ENCODE measurements around the gene RGCC. TPM values are rescaled to one million over a fixed set of nuclear protein-coding genes. Genes with fewer than 3 reads are reported as not detected.

The RGCC gene
- polyA plus RNA-seq, 2 of the 4 experiments (the other 2 are of a cell fraction) = 0.43 to 1.3 TPM

DNA sequence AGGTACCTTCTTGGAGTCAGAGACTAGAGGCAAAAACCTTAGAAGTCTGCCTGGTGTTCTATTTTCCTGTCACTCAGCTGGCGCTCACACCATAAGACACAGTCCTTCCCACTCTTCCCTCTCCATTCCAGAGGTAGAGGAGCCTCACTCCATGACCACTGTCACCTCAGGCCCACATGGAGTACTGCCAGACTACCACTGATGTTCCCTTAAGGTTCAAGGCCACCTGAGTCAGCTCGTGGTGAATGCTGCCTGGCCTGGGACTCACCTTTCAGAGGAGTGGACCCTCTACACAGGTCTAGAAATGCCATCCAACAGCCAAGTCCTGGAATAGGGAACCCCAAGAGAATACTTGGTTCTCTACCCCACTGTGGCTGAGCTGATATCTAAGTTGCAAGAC is 29.9 kb downstream of the RGCC start:
- no peak overlapping the region for H3K27ac ChIP-seq
- WGBS (ENCODE audit: missing lambda C conversion rate) = 47% methylated on average over 2 of the region's 2 CpGs
- DNase-seq (ENCODE audit: low read depth in 1 of 2, low spot score in 1 of 2) (no peak), ATAC-seq (no peak), FAIRE-seq (no peak)
- no peak for TF ChIP-seq PBX3 (IDR thresholded peaks at IDR 0.05)
- TF ChIP-seq PHF8 (IDR thresholded peaks at IDR 0.05; ENCODE audit: borderline replicate concordance, low read depth) = no peak
- TF ChIP-seq, protein P1, sequence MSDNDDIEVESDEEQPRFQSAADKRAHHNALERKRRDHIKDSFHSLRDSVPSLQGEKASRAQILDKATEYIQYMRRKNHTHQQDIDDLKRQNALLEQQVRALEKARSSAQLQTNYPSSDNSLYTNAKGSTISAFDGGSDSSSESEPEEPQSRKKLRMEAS (IDR thresholded peaks at IDR 0.05) = no peak
- no peak for TF ChIP-seq NFE2L2 (conservative IDR thresholded peaks at IDR 0.05; ENCODE audit: low read length)
- TF ChIP-seq KDM5A (IDR thresholded peaks at IDR 0.05) = no peak
- ChIA-PET CTCF (interaction anchor here (1.5 kb wide), 1 partner anchor 28 kb away, joined by 3 read pairs; no protein-coding TSS in a partner anchor), POLR2A (no interaction called here)
- no peak overlapping the region for H3K4me2 ChIP-seq
- no peak overlapping the region for H3K4me3 ChIP-seq
- H3K4me1 ChIP-seq = no peaks in the 10 kb centered on the region
- H3K9me3 ChIP-seq = no peaks in the 10 kb centered on the region

GRCh38 chr13:41488124-41488523 is 30.8 kb downstream of the RGCC start:
- Histone ChIP-seq H3K27ac (no peak overlapping the region), H3K4me2 (no peak overlapping the region), H3K9me3 (no peaks in the 10 kb centered on the region), H3K4me3 (no peak overlapping the region), H3K4me1 (no peaks in the 10 kb centered on the region)
- ATAC-seq = no peak
- ChIA-PET CTCF (interaction anchor here (1.3 kb wide), 1 partner anchor 29 kb away, joined by 4 read pairs; no protein-coding TSS in a partner anchor), POLR2A (no interaction called here)
- no peak for FAIRE-seq
- WGBS (ENCODE audit: missing lambda C conversion rate) = 93% methylated on average over 2 of the region's 2 CpGs
- no peak for DNase-seq (ENCODE audit: low read depth in 1 of 2, low spot score in 1 of 2)
- TF ChIP-seq HOXA7 (CRISPR knock-in tag; IDR thresholded peaks at IDR 0.05) = no peak
- no peak for TF ChIP-seq ZNF302 (CRISPR knock-in tag; IDR thresholded peaks at IDR 0.05)
- no peak for TF ChIP-seq HDAC2 (IDR thresholded peaks at IDR 0.05)
- TF ChIP-seq JUN (IDR thresholded peaks at IDR 0.05) = no peak
- TF ChIP-seq NPAS2 (CRISPR knock-in tag; IDR thresholded peaks at IDR 0.05; ENCODE audit: borderline replicate concordance) = no peak
- no peak for TF ChIP-seq POLR2A (IDR thresholded peaks at IDR 0.05; ENCODE audit: low read length)
- TF ChIP-seq TP53 (CRISPR knock-in tag; IDR thresholded peaks at IDR 0.05) = no peak
- TF ChIP-seq RARB (CRISPR knock-in tag; IDR thresholded peaks at IDR 0.05) = no peak
- TF ChIP-seq MAZ (IDR thresholded peaks at IDR 0.05; ENCODE audit: borderline replicate concordance, low read depth, low read length) = no peak
- no peak for TF ChIP-seq SMC3 (IDR thresholded peaks at IDR 0.05)
- TF ChIP-seq RNF2 (IDR thresholded peaks at IDR 0.05; ENCODE audit: borderline replicate concordance, low read depth) = no peak
- TF ChIP-seq, protein P2, sequence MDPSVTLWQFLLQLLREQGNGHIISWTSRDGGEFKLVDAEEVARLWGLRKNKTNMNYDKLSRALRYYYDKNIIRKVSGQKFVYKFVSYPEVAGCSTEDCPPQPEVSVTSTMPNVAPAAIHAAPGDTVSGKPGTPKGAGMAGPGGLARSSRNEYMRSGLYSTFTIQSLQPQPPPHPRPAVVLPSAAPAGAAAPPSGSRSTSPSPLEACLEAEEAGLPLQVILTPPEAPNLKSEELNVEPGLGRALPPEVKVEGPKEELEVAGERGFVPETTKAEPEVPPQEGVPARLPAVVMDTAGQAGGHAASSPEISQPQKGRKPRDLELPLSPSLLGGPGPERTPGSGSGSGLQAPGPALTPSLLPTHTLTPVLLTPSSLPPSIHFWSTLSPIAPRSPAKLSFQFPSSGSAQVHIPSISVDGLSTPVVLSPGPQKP (IDR thresholded peaks at IDR 0.05; ENCODE audit: low read depth, low read length) = no peak
- no peak for TF ChIP-seq ESRRA (IDR thresholded peaks at IDR 0.05; ENCODE audit: borderline replicate concordance, low read length)
- TF ChIP-seq HES2 (IDR thresholded peaks at IDR 0.05) = no peak

DNA sequence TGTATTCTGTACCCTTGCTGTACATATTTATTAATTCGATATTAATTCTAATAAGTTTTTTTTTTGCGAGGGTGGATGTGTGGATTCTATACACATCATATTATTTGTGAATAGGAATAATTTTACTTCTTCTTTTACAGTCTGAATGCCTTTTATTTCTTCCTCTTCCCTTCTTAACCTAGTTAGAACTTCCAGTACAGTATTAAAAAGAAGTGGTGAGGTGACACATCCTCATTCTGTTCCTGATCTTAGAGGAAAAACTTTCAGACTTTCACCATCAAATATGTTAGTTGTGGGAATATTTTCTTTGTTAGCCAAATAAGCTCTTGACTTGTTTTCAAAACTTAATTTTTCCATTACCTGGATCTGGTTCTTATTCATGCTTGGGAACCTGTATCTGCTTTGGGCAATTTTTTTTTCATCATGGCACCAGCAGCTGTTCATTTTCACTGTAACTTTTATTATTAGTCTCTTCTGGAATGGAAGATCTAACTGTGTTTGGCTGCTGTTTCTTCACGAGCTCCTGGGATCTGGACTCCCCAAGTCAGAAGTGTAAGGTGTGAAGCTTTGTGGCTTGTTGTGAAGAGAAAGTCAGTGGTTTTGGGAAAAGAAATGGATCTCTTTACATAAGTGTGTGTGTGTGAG is 33.1 kb downstream of the RGCC start:
- FAIRE-seq (no peak), DNase-seq (ENCODE audit: low read depth in 1 of 2, low spot score in 1 of 2) (no peak), ATAC-seq (no peak)
- Histone ChIP-seq H3K4me2 (no peak overlapping the region), H3K27ac (no peak overlapping the region), H3K4me1 (no peaks in the 10 kb centered on the region), H3K9me3 (no peaks in the 10 kb centered on the region), H3K4me3 (no peak overlapping the region)
- CTCF ChIA-PET = interaction anchor here (0.8 kb wide), 1 partner anchor 10 kb away, joined by 5 read pairs; no protein-coding TSS in a partner anchor
- POLR2A ChIA-PET = no interaction called here
- 66% methylated on average over 3 of the region's 3 CpGs for WGBS (ENCODE audit: missing lambda C conversion rate)
- no peak for TF ChIP-seq HES2 (IDR thresholded peaks at IDR 0.05)
- no peak for TF ChIP-seq TFCP2L1 (CRISPR knock-in tag; IDR thresholded peaks at IDR 0.05)
- no peak for TF ChIP-seq HOXB5 (CRISPR knock-in tag; IDR thresholded peaks at IDR 0.05)
- no peak for TF ChIP-seq HOXA7 (CRISPR knock-in tag; IDR thresholded peaks at IDR 0.05)
- no peak for TF ChIP-seq BCL3 (IDR thresholded peaks at IDR 0.05)
- no peak for TF ChIP-seq SREBF2 (IDR thresholded peaks at IDR 0.05)
- TF ChIP-seq, protein P3, sequence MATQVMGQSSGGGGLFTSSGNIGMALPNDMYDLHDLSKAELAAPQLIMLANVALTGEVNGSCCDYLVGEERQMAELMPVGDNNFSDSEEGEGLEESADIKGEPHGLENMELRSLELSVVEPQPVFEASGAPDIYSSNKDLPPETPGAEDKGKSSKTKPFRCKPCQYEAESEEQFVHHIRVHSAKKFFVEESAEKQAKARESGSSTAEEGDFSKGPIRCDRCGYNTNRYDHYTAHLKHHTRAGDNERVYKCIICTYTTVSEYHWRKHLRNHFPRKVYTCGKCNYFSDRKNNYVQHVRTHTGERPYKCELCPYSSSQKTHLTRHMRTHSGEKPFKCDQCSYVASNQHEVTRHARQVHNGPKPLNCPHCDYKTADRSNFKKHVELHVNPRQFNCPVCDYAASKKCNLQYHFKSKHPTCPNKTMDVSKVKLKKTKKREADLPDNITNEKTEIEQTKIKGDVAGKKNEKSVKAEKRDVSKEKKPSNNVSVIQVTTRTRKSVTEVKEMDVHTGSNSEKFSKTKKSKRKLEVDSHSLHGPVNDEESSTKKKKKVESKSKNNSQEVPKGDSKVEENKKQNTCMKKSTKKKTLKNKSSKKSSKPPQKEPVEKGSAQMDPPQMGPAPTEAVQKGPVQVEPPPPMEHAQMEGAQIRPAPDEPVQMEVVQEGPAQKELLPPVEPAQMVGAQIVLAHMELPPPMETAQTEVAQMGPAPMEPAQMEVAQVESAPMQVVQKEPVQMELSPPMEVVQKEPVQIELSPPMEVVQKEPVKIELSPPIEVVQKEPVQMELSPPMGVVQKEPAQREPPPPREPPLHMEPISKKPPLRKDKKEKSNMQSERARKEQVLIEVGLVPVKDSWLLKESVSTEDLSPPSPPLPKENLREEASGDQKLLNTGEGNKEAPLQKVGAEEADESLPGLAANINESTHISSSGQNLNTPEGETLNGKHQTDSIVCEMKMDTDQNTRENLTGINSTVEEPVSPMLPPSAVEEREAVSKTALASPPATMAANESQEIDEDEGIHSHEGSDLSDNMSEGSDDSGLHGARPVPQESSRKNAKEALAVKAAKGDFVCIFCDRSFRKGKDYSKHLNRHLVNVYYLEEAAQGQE (IDR thresholded peaks at IDR 0.05) = no peak
- no peak for TF ChIP-seq NFE2L2 (conservative IDR thresholded peaks at IDR 0.05; ENCODE audit: low read length)
- TF ChIP-seq, protein P1 (IDR thresholded peaks at IDR 0.05) = no peak
- TF ChIP-seq POLR2AphosphoS2 (conservative IDR thresholded peaks at IDR 0.05; ENCODE audit: low read length) = no peak
- no peak for TF ChIP-seq KDM1A (IDR thresholded peaks at IDR 0.05; ENCODE audit: low read depth)
- no peak for TF ChIP-seq FOSB (CRISPR knock-in tag; IDR thresholded peaks at IDR 0.05)
